HEK293 (cell line): ENCODE measurements around the gene ZNF529.

Source experiments
- CTCF ChIA-PET: fragments of 350-600 bp; formaldehyde crosslinking; extraction: SDS; loops from one replicate; lab custom pipeline; 2021; ENCODE audit warnings: antibody characterized with exemption; lab: Yijun Ruan, JAX
- POLR2A ChIA-PET: fragments of 300-600 bp; formaldehyde crosslinking; extraction: SDS; loops from one replicate; lab custom pipeline; 2020; ENCODE audit warnings: antibody characterized with exemption, inconsistent platforms; lab: Yijun Ruan, JAX
- H3K27ac ChIP-seq: fragments of 200-500 bp; sonication (Bioruptor generic); 2 replicates; pipeline ENCODE4 v1.5.1; 2014; ENCODE audit warnings: low read depth, low read length, control low read depth, inconsistent platforms; ENCODE audit errors: extremely low read depth
- H3K36me3 ChIP-seq, 2 experiments: fragments of 200-500 bp in 1 of 2; sonication (Bioruptor generic) in 1 of 2; 1 replicate in 1 of 2; 2 replicates in 1 of 2; pipeline ENCODE4 v1.5.1; 2014 to 2017; ENCODE audit warnings: inconsistent platforms in 2 of 2, low read length in 2 of 2; ENCODE audit not compliant: control insufficient read depth in 2 of 2, insufficient read depth in 1 of 2
- H3K4me1 ChIP-seq: fragments of 200-500 bp; sonication (Bioruptor generic); 2 replicates; pipeline ENCODE4 v1.5.1; 2014; ENCODE audit warnings: mild to moderate bottlenecking, low read length, inconsistent platforms; ENCODE audit not compliant: control insufficient read depth, insufficient read depth
- H3K4me3 ChIP-seq: 2 replicates; pipeline ENCODE4 v1.5.1; 2011; ENCODE audit warnings: low read depth, mild to moderate bottlenecking, control low read depth, low read length, moderate library complexity
- H3K9me3 ChIP-seq: fragments of 200-500 bp; sonication (Bioruptor generic); 2 replicates; pipeline ENCODE4 v1.5.1; 2014; ENCODE audit warnings: low read depth, low read length, inconsistent platforms; ENCODE audit not compliant: control insufficient read depth, insufficient read depth
- HOXA7 ChIP-seq: sonication (generic); formaldehyde crosslinking; IDR thresholded peaks from 2 replicates; pipeline ENCODE4 v1.8.1; 2022; ENCODE audit warnings: missing genetic modification reagents, borderline replicate concordance
- SCRT2 ChIP-seq: fragments of 450-650 bp; formaldehyde crosslinking; IDR thresholded peaks from 2 replicates; pipeline ENCODE4 v1.5.1; 2016; ENCODE audit warnings: missing biosample characterization, missing genetic modification characterization
- ZBTB11 ChIP-seq: fragments of 450-650 bp; formaldehyde crosslinking; conservative IDR thresholded peaks from 2 replicates; pipeline ENCODE4 v1.5.1; 2016; ENCODE audit warnings: low read depth, missing biosample characterization, missing genetic modification characterization
- ZBTB48 ChIP-seq: fragments of 450-650 bp; formaldehyde crosslinking; IDR thresholded peaks from 2 replicates; pipeline ENCODE4 v1.5.1; 2016; ENCODE audit warnings: missing biosample characterization, missing genetic modification characterization
- ZFP37 ChIP-seq: fragments of 450-650 bp; formaldehyde crosslinking; IDR thresholded peaks from 2 replicates; pipeline ENCODE4 v1.5.1; 2016; ENCODE audit warnings: missing biosample characterization, missing genetic modification characterization
- ZNF132 ChIP-seq: fragments of 450-650 bp; formaldehyde crosslinking; IDR thresholded peaks from 2 replicates; pipeline ENCODE4 v1.5.1; 2017; ENCODE audit warnings: missing biosample characterization, missing genetic modification characterization, borderline replicate concordance
- ZNF514 ChIP-seq: fragments of 450-650 bp; formaldehyde crosslinking; IDR thresholded peaks from 2 replicates; pipeline ENCODE4 v1.5.1; 2016; ENCODE audit warnings: missing biosample characterization, missing genetic modification characterization
- ZNF560 ChIP-seq: fragments of 450-650 bp; formaldehyde crosslinking; IDR thresholded peaks from 2 replicates; pipeline ENCODE4 v1.5.1; 2017; ENCODE audit warnings: missing biosample characterization, missing genetic modification characterization, borderline replicate concordance
- ZNF600 ChIP-seq: fragments of 450-650 bp; formaldehyde crosslinking; IDR thresholded peaks from 2 replicates; pipeline ENCODE4 v1.5.1; 2016; ENCODE audit warnings: missing biosample characterization, missing genetic modification characterization
- ZNF610 ChIP-seq: fragments of 450-650 bp; formaldehyde crosslinking; IDR thresholded peaks from 2 replicates; pipeline ENCODE4 v1.5.1; 2016; ENCODE audit warnings: missing biosample characterization, missing genetic modification characterization, borderline replicate concordance
- ZNF664 ChIP-seq: fragments of 450-650 bp; formaldehyde crosslinking; IDR thresholded peaks from 2 replicates; pipeline ENCODE4 v1.5.1; 2016; ENCODE audit warnings: missing biosample characterization, missing genetic modification characterization
- ZNF747 ChIP-seq: fragments of 450-650 bp; formaldehyde crosslinking; IDR thresholded peaks from 2 replicates; pipeline ENCODE4 v1.5.1; 2016; ENCODE audit warnings: missing biosample characterization, missing genetic modification characterization
- ZNF768 ChIP-seq: fragments of 450-650 bp; formaldehyde crosslinking; IDR thresholded peaks from 2 replicates; pipeline ENCODE4 v1.5.1; 2018; ENCODE audit warnings: missing biosample characterization, mild to moderate bottlenecking, missing genetic modification characterization
- ZNF777 ChIP-seq: fragments of 450-650 bp; formaldehyde crosslinking; IDR thresholded peaks from 2 replicates; pipeline ENCODE4 v1.5.1; 2017; ENCODE audit warnings: missing biosample characterization, missing genetic modification characterization, borderline replicate concordance
- ZSCAN16 ChIP-seq: fragments of 450-650 bp; formaldehyde crosslinking; IDR thresholded peaks from 2 replicates; pipeline ENCODE4 v1.5.1; 2016; ENCODE audit warnings: missing biosample characterization, missing genetic modification characterization
- TF ChIP-seq, protein P1 (sequence below): fragments of 450-650 bp; formaldehyde crosslinking; IDR thresholded peaks from 2 replicates; pipeline ENCODE4 v1.5.1; 2016; ENCODE audit warnings: missing biosample characterization, missing genetic modification characterization
- TF ChIP-seq, protein P2 (sequence below): fragments of 450-650 bp; formaldehyde crosslinking; IDR thresholded peaks from 2 replicates; pipeline ENCODE4 v1.5.1; 2016; ENCODE audit warnings: missing biosample characterization, missing genetic modification characterization
- TF ChIP-seq, protein P3 (sequence below): fragments of 450-650 bp; formaldehyde crosslinking; IDR thresholded peaks from 2 replicates; pipeline ENCODE4 v1.5.1; 2016; ENCODE audit warnings: missing biosample characterization, missing genetic modification characterization
- TF ChIP-seq, protein P4 (sequence below): fragments of 450-650 bp; formaldehyde crosslinking; IDR thresholded peaks from 2 replicates; pipeline ENCODE4 v1.5.1; 2016; ENCODE audit warnings: missing biosample characterization, missing genetic modification characterization
- TF ChIP-seq, protein P5 (sequence below): fragments of 450-650 bp; formaldehyde crosslinking; IDR thresholded peaks from 2 replicates; pipeline ENCODE4 v1.5.1; 2016; ENCODE audit warnings: missing biosample characterization, missing genetic modification characterization
- TF ChIP-seq, protein P6 (sequence below): fragments of 450-650 bp; formaldehyde crosslinking; IDR thresholded peaks from 2 replicates; pipeline ENCODE4 v1.5.1; 2017; ENCODE audit warnings: missing biosample characterization, missing genetic modification characterization

ZNF529 gene

DNA sequence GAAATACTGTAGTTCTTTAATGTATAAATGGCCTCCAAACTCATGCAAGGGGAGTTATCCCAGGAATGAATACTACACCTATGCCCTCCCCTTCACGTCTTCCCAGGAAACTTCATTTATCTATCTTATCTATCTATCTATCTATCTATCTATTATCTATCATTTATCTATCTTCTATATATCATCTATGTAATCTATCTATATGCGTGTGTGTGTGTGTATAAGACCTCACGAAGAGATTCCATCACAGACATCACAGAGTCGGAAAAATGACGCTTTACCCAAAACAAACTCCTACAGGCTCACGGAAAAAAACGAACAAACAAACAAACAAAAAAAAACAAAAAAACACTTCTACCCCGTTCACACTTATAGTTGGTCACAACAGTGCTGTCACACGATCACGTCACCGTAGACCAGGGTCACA, 486 bp downstream of the ZNF529 start:
- POLR2A ChIA-PET, result interaction anchor here (0.6 to 3.6 kb wide), 25 partner anchors 8 to 1431 kb away, joined by 3 to 65 read pairs (median 4); partner anchors contain the start of genes ZFP14, ZFP82, ZNF260 and ZNF345
- H3K9me3 ChIP-seq, result peaks cover 15% of the 10 kb centered on the region
- CTCF ChIA-PET, result interaction anchor here (0.6 to 0.7 kb wide), 2 partner anchors 14 to 158 kb away, joined by 3 read pairs; no protein-coding TSS in a partner anchor
- TF ChIP-seq, protein P1, sequence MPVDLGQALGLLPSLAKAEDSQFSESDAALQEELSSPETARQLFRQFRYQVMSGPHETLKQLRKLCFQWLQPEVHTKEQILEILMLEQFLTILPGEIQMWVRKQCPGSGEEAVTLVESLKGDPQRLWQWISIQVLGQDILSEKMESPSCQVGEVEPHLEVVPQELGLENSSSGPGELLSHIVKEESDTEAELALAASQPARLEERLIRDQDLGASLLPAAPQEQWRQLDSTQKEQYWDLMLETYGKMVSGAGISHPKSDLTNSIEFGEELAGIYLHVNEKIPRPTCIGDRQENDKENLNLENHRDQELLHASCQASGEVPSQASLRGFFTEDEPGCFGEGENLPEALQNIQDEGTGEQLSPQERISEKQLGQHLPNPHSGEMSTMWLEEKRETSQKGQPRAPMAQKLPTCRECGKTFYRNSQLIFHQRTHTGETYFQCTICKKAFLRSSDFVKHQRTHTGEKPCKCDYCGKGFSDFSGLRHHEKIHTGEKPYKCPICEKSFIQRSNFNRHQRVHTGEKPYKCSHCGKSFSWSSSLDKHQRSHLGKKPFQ (tag by site-specific recombination), result peak; percentile 99
- TF ChIP-seq ZNF777 (tag by site-specific recombination) (no peak), ZNF132 (tag by site-specific recombination) (no peak), HOXA7 (CRISPR knock-in tag) (no peak), ZBTB11 (tag by site-specific recombination) (no peak), ZNF747 (no peak), ZNF514 (tag by site-specific recombination) (no peak), ZNF768 (tag by site-specific recombination) (no peak), ZNF600 (tag by site-specific recombination) (no peak), ZSCAN16 (tag by site-specific recombination) (no peak), ZNF610 (no peak), ZFP37 (tag by site-specific recombination) (no peak), ZNF560 (no peak), ZNF664 (tag by site-specific recombination) (0 out of 2 replicates have a peak, but pooled peaks have one; percentile 51), ZBTB48 (tag by site-specific recombination) (no peak), SCRT2 (tag by site-specific recombination) (no peak)
- TF ChIP-seq, protein P2, sequence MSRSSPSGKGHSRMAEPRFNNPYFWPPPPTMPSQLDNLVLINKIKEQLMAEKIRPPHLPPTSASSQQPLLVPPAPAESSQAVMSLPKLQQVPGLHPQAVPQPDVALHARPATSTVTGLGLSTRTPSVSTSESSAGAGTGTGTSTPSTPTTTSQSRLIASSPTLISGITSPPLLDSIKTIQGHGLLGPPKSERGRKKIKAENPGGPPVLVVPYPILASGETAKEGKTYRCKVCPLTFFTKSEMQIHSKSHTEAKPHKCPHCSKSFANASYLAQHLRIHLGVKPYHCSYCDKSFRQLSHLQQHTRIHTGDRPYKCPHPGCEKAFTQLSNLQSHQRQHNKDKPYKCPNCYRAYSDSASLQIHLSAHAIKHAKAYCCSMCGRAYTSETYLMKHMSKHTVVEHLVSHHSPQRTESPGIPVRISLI (tag by site-specific recombination), result peak; percentile 99
- TF ChIP-seq, protein P3, sequence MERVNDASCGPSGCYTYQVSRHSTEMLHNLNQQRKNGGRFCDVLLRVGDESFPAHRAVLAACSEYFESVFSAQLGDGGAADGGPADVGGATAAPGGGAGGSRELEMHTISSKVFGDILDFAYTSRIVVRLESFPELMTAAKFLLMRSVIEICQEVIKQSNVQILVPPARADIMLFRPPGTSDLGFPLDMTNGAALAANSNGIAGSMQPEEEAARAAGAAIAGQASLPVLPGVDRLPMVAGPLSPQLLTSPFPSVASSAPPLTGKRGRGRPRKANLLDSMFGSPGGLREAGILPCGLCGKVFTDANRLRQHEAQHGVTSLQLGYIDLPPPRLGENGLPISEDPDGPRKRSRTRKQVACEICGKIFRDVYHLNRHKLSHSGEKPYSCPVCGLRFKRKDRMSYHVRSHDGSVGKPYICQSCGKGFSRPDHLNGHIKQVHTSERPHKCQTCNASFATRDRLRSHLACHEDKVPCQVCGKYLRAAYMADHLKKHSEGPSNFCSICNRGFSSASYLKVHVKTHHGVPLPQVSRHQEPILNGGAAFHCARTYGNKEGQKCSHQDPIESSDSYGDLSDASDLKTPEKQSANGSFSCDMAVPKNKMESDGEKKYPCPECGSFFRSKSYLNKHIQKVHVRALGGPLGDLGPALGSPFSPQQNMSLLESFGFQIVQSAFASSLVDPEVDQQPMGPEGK (tag by site-specific recombination), result no peak
- TF ChIP-seq, protein P4, sequence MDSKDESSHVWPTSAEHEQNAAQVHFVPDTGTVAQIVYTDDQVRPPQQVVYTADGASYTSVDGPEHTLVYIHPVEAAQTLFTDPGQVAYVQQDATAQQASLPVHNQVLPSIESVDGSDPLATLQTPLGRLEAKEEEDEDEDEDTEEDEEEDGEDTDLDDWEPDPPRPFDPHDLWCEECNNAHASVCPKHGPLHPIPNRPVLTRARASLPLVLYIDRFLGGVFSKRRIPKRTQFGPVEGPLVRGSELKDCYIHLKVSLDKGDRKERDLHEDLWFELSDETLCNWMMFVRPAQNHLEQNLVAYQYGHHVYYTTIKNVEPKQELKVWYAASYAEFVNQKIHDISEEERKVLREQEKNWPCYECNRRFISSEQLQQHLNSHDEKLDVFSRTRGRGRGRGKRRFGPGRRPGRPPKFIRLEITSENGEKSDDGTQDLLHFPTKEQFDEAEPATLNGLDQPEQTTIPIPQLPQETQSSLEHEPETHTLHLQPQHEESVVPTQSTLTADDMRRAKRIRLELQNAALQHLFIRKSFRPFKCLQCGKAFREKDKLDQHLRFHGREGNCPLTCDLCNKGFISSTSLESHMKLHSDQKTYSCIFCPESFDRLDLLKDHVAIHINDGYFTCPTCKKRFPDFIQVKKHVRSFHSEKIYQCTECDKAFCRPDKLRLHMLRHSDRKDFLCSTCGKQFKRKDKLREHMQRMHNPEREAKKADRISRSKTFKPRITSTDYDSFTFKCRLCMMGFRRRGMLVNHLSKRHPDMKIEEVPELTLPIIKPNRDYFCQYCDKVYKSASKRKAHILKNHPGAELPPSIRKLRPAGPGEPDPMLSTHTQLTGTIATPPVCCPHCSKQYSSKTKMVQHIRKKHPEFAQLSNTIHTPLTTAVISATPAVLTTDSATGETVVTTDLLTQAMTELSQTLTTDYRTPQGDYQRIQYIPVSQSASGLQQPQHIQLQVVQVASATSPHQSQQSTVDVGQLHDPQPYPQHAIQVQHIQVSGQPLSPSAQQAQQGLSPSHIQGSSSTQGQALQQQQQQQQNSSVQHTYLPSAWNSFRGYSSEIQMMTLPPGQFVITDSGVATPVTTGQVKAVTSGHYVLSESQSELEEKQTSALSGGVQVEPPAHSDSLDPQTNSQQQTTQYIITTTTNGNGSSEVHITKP (tag by site-specific recombination), result no peak
- TF ChIP-seq, protein P5, sequence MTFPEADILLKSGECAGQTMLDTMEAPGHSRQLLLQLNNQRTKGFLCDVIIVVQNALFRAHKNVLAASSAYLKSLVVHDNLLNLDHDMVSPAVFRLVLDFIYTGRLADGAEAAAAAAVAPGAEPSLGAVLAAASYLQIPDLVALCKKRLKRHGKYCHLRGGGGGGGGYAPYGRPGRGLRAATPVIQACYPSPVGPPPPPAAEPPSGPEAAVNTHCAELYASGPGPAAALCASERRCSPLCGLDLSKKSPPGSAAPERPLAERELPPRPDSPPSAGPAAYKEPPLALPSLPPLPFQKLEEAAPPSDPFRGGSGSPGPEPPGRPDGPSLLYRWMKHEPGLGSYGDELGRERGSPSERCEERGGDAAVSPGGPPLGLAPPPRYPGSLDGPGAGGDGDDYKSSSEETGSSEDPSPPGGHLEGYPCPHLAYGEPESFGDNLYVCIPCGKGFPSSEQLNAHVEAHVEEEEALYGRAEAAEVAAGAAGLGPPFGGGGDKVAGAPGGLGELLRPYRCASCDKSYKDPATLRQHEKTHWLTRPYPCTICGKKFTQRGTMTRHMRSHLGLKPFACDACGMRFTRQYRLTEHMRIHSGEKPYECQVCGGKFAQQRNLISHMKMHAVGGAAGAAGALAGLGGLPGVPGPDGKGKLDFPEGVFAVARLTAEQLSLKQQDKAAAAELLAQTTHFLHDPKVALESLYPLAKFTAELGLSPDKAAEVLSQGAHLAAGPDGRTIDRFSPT, result no peak
- TF ChIP-seq, protein P6, sequence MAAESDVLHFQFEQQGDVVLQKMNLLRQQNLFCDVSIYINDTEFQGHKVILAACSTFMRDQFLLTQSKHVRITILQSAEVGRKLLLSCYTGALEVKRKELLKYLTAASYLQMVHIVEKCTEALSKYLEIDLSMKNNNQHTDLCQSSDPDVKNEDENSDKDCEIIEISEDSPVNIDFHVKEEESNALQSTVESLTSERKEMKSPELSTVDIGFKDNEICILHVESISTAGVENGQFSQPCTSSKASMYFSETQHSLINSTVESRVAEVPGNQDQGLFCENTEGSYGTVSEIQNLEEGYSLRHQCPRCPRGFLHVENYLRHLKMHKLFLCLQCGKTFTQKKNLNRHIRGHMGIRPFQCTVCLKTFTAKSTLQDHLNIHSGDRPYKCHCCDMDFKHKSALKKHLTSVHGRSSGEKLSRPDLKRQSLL (tag by site-specific recombination), result no peak

More for the DNA sequence above, 486 bp downstream of the ZNF529 start:
- peak overlapping the region; percentile 86 for H3K27ac ChIP-seq
- peak overlapping the region; percentile 70 for H3K4me3 ChIP-seq
- H3K4me1 ChIP-seq, result peaks cover 18% of the 10 kb centered on the region
- H3K36me3 ChIP-seq, result peaks cover 60 to 72% of the 10 kb centered on the region in 2 experiments
